GM18870 (cell line): ENCODE measurements around the gene SLC15A4.
"Not testable (repeated sequence)": the region's sequence is repeated elsewhere in the genome, so short reads cannot be mapped to it uniquely, and the experiment has no call there.

Experiments used
- ATAC-seq: cut with Tn5 transposase; IDR thresholded peaks from one replicate; pipeline ENCODE4 v1.9.1; 2021; ENCODE audit warnings: moderate library complexity; ENCODE audit not compliant: unreplicated experiment

SLC15A4 gene

DNA sequence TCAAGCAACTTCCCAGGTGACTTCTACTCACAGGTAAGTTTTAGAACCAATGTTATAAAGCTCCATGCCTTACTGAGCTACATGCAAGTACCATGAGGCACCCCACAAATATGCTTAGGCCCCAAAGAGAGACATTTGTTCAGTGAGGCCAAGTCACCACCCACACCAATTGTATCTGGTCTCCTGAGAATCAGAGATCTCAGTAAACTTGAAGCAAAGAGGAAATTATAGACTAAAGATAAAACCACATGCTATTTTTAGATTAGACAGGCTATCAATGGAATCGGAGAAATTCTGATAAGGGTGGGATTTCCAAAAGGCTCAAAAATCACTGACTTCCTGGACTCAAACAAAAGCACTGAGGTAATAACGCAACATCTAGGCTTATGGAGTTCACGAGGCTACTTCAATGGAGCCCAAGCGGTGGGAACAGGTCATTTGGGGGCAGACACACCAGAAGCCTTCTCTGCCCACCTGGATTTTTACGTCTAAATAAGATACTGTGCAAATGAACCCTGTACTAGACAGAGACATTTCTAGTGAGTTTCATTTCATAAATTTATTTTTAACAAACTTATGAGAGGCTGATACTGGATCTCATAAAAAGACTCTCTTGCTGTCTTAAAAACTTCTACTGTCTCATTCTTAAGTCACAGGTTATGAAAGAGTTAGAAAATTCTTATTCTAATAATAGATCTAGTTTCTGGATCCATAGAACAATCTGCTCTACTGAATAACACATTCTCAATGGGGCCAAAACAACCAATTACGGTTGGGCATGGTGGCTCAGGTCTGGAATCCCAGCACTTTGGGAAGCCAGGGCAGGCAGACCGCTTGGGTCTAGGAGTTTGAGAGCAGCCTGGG lies 7.7 kb downstream of the SLC15A4 start:
- no peak for ATAC-seq

DNA sequence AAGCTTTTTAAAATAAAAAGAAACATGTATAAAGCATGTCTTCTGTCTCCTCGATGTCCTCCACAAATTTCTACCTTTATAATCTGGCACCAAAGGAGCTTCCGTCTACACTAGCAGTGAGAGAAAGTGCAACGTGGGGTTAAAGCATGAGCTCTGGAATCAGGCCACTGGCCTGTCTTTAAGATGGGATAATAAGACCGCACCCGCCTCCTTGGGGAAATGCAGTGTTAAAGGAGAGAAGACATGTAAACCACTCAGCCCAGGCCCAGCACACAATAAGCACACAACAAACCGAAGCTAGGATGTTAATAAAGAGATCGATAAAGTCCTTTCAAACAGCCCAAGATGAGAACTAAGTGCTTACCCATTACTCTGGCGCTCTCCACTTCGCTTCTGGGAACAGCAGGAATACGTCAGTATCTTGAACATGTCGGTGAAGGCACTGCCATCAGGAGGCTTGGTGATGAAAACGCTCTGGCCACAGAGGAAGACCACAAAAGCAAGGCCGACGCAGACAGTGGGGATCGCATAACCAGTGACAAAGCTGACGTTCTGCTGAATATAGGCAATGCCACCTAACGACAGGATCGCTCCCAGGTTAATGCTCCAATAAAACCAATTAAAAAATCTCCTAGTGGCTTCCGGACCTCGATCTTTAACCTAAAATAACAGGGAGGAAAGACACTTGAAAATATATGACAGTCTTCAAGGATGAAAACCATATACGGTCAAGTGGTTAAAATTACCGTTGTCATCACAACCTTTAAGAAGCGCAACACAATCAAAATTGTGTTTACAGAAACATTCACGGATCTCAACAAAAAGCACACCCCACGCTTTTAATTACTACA lies 9.1 kb downstream of the SLC15A4 start:
- ATAC-seq = no peak

DNA sequence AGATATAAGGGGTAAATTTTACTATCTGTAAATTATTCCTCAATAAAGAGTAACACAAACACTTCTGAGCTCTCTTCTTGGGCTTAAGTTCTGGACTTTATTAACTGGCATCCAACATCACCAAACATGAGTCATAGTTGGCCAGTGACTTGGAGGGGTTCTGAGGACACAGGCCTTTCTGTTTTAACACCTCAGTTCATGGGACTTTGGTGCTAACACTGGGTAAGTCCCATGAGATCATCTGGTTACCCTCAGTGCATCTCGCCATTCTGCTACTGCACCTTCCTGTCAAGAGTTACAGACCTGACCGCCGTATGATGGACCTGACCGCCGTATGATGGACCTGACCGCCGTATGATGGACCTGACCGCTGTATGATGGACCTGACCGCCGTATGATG lies 9.9 kb downstream of the SLC15A4 start:
- ATAC-seq = peak; percentile 22

DNA sequence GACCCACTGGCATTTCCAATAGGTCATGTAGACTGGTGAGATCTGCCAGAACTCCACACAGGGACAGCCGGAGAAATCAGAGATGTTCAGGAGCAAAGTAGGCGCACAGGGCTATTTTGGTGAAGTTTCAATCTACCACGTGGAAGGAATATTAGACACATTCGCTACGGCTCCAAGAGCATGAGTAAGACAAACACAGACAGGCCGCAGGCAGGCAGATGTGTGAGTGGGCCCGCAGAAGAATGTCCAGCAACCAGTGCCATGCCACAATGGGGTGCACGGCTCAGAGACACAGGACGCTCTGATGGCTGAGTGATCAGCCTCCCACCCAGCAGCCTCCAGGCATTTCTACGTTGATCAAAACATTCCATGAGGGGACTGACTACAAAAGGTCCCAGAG lies 10.4 kb downstream of the SLC15A4 start:
- ATAC-seq = no peak

DNA sequence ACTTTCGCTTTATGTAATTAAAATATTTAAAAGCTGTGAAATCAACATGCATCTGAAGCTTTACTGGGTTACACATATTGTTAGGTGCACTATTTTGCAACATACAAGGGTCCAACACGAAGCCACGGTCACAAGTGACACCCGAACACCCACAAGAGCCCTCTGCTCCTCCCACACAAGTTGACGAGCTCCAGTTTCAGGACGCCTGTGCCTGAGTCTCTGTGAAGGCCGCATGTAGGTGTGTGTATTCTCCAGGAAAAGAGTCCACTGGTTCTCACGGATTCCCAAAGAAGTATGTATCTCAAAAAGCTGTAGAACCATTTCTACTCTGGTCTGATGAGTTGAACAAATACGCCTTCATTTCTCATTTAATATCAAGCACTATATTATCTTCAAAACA lies 12.0 kb downstream of the SLC15A4 start:
- no peak for ATAC-seq

DNA sequence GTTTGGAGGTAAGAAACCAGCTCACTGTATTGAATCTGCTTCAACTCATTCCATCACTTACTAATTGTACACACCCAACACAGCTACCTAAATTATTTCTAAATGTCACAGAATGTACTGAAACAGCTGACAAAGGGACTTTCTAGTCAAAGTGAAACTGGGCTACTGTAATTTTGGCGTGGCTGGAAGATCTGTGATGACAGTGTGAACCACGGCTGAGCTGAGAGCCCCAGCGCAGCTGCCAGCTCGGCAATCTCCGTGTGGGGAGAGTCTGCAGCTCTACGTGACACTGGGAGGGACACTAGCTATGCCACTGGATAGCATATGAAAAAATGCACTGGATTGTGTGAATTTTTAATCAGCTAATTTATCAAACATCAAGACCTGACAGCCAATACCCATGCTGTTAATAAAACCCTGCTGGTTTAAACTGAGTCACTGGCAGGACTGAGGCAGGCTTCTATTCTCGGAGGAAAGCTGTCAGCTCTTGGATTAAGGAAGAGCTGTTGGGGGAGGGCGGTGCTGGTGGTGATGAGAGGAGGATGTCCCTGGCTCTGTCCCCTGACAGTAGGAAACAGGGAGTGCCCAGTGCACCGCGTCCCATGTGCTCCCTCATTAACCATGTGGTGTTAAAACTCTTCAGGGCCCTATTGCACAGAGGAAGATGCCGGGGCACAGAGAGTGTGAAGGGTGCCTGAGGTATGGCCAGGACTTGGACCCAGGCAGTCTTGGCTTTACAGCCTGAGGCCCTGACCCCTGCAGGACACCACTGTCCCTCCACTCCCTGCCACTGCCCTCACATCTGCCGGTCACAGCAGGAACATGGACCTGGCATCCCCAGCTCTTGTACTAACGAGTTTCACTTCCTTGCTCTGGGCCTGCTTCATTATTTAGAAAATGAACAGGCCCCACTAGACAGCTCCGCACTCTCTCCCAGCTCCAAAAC lies 13.3 kb downstream of the SLC15A4 start:
- ATAC-seq = peak; percentile 88

DNA sequence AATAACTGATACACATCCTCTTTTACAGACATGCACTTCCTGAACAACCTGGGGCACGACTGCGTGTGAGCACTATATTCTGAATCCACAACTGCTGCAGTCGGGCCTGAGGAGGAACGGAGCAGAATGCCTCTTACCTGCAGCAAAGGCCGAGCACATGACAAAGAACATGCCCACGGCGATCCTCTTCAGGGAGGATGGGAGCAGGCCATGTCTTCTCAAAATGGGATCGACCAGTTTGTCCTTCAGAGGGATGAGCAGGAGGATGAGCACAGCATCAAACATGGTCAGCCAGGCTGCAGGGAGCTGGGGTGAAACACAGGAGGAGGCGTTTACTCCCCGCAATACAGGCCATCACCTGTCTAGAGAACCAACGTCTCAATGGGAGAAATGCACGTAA lies 15.1 kb downstream of the SLC15A4 start:
- no peak for ATAC-seq

DNA sequence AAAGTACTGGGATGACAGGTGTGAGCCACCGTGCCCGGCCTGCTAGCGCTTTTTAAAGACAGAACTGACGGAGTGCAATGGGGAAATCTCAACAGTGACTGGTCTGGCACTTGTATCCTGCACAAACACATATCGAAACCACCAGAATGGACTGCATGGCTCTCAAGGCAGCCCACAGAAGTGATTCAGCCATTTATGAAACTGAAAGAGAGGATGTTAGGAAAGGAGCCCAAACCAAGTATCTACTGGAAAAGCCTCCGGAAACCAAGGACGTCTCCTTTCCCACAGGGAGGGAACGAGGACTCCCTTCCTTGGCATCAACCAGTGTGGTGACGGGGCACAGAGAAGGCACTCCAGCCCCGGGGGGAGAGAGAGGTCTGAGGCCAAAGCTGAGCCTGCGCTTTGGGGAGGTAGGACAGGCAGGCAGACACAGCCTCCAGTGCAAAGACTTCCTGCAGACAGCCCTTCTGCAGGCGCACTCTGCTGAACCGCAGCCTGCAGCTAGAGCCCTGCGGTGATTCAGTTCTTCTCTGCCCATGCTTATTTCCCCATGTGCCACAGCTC lies 16.5 kb downstream of the SLC15A4 start:
- ATAC-seq = no peak

DNA sequence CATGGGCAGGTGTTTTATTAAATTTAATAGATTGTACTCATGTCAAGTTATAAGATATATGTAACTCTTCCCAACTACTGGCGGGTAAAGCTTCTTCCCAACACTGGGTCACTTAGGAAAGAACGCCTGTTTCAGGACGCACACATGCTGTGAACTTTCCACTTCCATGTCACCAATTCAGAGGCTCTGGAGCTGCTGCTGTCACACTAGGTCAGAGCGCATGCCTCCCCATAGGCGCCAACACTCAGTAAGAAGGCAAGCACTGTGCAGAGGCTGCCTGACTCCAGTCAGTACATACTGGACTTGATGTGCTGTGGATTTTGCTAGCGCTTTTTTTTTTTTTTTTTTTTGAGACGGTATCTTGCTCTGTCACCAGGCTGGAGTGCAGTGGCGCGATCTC lies 17.2 kb downstream of the SLC15A4 start:
- no peak for ATAC-seq

DNA sequence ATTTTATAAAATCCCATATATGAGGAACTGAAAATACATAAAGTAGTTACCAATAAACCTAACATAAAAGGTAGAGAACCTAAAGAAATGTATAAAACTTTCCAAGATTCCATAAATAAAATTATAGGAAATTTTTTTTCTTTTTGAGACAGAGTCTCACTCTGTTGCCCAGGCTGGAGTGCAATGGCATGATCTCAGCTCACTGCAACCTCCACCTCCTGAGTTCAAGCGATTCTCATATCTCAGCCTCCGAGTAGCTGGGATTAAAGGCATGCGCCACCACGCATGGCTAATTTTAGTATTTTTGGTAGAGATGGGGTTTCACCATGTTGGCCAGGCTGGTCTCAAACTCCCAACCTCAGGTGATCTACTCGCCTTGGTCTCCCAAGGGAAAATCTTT lies 18.4 kb downstream of the SLC15A4 start:
- ATAC-seq = not testable (repeated sequence)

DNA sequence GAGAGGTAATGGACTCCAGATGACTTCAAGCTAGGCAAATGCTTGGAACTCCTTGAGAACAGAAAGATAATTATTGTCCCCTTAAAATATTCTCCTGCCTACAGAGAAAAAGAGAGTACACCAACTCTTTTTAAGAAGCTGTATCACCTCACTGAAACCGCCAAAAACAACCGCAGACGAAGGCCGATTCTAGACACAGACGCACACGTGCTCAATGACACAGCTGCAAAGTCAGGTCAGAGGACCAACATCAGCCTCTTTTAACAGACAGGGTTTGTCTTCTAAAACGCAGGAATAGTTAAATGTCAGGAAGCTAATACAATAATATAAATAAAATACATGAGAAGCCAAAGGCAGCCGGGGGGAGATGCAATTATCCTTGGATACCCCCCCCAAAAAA lies 19.0 kb downstream of the SLC15A4 start:
- no peak for ATAC-seq

DNA sequence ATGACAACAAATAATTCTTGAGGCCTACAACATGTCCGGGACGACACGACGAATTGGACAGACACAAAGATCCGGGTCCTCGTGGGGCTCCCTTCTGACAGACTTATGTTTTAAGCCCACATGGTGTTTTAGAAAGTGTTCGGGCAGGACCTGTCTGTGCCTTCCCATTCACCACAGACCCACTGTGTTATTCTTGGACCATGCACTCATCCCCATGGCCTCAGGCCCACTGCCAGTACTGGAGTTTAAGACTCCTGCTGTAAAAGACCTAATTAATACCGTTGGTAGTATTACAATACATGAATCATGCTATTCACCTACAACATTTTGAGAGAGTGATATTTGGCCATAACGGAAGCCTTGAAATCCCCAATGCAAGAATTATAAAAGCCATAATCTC lies 20.0 kb downstream of the SLC15A4 start:
- no peak for ATAC-seq

DNA sequence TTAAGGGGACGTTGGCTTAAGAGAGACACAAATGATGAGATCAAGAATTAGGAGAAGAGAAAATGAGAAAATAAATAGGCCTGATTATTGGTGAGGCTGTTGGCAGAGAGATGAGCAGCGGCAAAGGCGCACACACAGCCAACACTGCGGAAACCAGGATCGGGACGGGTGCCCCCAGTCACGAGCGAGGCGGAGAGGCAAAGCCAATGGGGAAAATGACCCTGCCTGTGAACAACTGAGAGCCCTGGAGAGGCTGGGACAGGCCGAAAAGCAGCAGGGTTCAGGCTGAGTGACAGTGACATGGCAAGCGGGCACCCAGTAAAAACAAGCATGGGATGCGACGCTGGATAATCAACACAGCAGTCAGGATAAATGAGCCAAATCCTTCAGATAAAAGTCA lies 21.0 kb downstream of the SLC15A4 start:
- no peak for ATAC-seq

DNA sequence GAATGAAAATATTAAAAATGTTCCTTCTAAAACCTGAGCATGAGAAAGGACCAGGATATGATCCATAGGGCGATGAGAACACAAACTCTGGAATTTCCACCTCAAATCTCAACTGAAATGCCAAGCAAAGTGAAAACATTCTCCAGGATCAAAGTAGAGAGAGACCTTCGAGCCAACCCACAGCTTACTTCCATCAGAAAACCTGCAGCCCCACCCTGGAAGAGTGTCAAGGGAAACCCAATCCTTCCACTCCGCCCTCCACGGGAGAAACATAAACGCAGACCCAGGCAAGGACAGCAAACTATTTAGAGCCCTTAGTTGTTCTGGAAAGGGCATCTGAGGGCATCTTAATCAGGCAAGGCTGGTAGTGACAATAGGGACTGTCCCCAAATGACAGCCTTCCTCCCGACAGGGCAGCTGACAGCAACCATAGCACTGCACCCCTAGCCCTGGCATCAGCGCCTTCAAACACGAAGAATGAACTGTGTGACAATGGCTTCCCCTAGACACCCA lies 21.8 kb downstream of the SLC15A4 start:
- no peak for ATAC-seq

DNA sequence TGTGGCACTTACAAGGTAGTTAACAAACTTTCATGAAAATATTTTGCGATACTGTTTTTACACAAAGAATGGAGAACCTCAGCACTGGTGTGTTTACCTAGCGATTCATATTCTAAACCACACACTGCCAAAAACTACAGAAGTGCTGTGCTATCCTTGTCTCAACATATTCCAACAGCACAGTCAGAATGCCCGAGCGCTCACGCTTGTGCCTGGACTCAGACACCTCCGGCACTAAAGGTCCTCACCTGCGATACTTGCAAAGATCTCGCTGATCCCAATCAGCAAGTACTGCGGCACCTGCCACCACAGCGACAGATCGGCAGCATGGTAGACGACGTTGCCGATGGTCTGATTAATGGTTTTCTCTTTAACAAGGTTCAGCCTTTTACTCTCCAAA lies 23.2 kb downstream of the SLC15A4 start:
- no peak for ATAC-seq

DNA sequence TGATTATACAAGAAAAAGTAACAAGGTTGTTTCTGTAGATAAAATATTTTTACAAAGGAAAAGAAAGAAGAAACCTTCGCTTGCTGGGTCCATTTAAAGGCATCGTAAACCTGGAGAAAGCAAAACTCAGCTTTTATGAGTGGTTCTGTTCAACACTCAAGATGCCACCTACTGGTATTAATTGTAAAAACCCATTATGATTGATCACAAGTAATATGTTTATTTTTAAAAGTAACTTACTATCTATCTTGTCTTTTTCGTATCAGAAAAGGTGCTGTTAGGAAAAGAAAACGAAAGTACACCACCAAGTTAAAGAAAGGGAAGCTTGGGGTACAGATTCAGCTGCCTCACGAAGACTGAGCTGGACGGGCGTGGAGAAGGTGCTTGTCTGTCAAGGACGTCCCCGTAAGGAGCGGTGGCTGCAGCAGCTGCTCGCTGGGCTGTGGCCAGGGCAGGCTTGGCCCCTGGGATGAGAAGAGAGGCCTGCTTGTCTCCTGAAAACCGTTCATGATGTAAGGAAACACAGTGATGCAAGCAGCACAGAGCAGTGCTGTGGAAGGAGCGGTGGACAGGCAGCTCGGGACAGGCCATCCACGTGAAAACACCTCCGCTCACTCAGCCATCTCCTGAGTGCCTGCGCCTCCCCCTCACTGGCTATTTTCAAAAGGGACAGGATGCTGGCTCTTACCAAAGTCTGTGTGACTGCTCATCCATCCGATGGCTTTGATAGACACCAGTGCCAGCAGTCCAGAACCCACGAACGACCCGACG lies 25.0 kb downstream of the SLC15A4 start:
- no peak for ATAC-seq

DNA sequence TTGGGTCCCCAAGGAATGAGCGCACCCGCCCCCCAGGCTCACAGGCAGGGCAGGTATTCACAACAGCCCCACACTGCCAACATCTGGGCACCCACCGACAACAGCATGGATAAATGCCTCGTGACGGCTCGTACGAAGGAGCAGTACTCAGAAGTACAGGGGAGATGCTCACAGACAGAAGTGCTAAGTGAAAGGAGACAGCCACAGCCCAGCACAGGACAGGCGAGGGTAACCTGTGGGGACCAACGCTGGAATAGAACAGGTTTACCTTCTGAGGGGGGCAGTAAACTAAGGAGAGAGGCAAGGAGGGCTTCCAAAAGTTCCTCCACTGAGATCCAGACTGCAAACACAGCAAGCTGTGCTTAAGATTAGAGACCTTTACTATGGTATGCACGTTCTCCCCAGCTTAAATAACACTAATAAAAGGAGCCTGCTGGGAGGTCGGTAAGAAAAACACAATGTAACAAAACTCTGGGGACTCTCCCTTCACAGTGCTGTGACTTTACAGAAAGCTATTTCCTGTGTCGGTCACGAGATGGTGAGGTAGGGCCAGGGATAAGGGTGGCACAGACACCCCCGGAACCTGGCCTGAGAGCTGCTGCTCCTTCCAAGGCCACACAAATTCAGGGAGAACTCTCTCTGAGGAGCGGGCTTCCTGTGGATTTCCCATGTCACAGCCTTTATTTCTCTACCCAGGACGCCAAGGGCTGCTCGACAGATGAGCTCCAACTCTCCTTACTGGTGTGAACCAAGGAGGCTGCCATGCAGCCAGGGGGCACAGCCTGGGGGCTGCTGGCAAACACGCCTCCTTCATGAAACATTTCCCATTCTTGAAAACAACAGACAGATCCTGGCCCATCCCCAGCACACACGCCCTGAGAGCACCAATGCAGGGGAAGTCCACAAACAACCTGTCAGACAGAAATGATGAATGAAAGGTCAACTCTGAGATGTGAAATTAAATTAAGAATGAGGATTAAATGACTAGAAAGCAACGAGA lies 26.3 kb downstream of the SLC15A4 start:
- ATAC-seq = peak; percentile 39

DNA sequence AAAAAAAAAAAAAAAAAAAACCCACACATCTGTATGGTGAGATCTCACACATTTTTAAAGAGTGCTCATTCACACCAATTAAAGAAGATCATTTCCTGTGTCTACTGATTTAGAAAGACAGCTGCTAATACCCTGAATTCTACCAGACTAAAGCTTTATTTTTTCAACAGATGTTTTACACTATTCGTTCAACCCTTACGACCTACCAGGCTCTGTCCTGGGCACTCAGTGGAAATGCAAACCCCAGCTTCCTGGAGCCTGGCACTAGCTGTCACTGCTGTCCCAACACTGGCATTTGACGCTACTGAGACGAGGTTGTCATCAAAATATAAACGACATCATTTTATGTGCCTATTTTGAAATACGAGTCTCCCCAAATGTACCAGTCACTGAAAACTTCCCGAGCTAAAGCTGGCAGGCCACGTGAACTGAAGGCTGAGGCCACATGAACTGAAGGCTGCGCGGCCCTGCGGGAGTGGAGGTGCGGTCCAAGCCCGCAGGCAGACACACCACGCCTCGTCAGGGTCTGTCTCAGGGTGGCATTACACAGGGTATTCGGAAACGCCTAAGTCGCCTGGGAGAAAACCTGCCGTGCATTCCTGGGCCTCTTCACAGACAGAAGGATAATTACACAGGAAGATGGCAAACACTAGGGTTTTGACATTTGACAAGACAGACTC lies 27.2 kb downstream of the SLC15A4 start:
- ATAC-seq = no peak
